GM18858 (cell line): Measurements from ENCODE around the gene BBS7.

Experiments
- ATAC-seq: cut with Tn5 transposase; IDR thresholded peaks from one replicate; pipeline ENCODE4 v1.9.1; 2021; ENCODE audit not compliant: unreplicated experiment

Gene BBS7

DNA sequence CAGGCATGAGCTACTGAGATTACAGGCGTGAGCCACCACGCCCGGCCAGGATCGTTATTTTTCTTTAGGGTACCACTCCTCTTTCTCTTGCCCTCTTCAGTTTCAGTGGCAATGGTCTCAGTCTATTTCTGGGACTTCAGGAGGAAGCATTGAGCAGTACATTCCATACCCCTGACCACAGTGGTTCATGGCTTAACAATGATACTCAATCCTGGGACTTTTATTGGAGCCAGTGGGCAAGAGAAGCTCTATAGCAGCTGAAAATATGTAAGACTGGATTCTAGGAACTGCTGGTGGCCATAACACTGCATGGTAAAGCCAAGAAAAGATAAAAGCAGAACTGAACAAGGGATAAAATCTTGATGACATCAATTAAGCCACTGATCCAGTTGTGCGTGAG is 40.8 kb downstream of the BBS7 start:
- ATAC-seq, result no peak

DNA sequence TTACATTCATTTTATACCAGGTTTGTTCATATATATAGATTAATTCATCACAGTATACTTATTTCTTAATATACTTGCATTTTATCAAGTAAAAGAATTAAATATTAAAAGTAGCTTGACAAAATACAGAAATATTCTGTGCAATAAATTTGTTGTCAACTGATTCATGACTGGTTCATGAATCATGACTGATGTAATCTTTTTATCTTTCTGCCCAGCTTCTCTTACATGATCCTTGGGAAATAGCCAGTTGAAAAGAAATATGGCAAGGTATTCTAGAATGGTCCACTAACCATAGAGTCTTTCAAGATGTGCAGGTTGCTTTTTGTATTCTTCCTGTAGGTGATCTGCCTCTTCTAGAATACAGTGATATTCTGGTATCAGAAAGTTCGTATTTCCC is 42.4 kb downstream of the BBS7 start:
- no peak for ATAC-seq

DNA sequence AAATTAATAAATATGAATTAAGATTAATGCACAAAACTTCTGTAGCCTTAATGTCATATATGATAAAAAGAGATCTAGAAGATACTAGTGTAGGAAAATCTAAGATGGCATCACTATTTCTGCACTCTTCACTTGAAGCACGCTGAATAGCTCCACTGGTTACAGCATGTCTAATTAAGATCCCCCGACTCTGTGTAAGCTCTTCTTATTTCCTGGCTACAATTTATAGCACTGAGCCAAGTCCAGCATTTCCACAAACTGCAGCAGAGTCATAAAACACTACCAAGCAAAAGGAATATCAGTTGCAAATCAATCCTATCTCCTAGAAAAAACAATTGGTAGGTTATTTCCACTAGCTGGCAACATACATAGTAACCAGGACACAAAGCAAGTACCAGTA is 45.3 kb downstream of the BBS7 start:
- ATAC-seq, result no peak

GRCh38 chr4:121824171-121824527 is 46.1 kb downstream of the BBS7 start:
- ATAC-seq, result peak; percentile 2

- ATAC-seq, result peak; percentile 90
Measured at GRCh38 chr4:121823505-121824170, 46.6 kb downstream of the BBS7 start, which contains the start of gene CCNA2. Gene CCNA2, minus strand, starts transcription at chr4:121823883. Its CDS starts 255 bp downstream, at chr4:121823628.

GRCh38 chr4:121822796-121823504 is 47.3 kb downstream of the BBS7 start:
- peak; percentile 25 for ATAC-seq

DNA sequence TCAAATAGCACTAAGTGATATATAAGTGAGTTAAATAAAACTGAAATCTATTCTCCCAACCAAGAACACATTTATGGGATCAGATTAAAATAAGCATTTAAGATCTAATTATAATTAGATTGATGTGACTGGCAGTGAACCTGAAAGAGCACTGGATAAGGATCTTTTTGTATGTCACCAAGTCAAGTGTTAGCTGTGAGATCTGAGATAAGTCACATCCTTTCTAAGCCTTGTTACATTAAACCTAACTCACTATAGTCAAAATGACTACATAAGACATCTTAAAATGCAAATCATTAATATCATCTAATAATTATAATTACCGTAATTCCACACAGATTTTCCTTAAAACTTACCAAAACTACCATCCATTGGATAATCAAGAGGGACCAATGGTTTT is 48.2 kb downstream of the BBS7 start:
- ATAC-seq, result no peak

DNA sequence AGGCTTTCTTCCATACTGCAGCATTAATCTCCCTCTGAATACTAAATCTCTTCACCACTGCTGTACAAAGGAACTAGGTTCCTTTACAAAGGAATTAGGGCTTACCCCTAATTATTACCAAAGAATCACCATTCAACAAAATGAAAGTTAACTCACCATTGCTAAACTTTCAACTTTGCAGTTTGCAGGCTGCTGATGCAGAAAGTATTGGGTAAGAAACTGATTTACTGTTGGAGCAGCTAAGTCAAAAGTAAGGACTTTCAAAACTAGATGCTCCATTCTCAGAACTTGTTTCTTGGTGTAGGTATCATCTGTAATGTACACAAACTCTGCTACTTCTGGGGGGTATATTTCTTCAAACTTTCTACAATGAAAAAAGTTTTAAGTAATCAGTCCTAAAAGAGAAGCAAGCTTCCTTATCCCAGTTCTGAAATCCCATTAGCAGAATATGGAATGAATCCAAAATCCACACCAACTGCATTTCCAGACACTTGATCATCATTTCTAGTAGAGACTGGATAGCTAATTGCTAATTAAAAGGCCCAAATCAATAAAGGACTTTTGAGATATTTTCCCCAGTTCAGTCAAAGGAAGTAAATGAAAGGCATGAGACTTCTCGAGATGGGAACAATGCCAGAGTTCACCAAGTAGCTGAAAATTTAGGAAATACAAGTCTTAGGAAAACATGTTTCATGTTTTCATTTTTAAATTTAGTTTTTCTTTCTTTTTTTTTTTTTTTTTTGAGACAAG is 50.9 kb downstream of the BBS7 start:
- no peak for ATAC-seq

DNA sequence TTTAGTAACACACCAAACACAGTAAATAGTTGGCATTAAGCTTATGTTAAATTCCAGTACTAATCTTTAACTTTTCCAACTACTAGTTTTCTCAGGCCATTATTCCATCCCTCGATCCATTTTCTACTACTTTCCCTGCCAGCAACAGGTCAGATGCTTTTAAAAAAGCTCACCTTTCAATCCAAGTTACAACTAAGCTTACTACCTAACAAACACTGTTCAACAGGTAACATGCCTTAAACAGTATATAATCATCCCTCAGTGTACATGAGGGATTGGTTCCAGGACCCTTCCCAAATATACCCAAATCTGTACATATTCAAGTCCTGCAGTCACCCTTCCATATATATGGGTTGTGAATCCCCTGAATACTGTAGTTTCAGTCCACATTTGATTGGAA is 52.1 kb downstream of the BBS7 start:
- ATAC-seq, result no peak

- ATAC-seq, result no peak
Measured at GRCh38 chr4:121817701-121818100, 52.6 kb downstream of the BBS7 start.

- ATAC-seq, result no peak
Measured at GRCh38 chr4:121817006-121817405, 53.3 kb downstream of the BBS7 start.

- ATAC-seq, result no peak
Measured at GRCh38 chr4:121814756-121815155, 55.5 kb downstream of the BBS7 start.

DNA sequence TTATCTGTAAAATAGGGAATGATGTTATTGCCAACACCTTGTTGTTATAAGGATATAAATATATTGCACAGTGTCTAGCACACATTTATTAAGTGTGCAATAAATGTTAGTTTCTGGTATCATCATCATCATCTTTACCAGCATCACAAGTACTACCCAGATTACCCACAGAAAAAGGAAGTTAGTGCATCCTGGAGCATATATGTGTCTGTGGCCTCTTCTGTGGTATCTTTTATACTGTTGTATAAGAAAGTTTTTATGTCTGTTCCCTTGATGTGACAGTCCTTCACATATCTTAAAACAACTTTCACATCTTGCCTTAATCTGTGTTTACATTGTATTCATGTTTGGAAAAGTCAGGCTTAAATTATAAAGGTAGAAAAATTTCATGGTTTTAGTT is 59.2 kb downstream of the BBS7 start:
- no peak for ATAC-seq

DNA sequence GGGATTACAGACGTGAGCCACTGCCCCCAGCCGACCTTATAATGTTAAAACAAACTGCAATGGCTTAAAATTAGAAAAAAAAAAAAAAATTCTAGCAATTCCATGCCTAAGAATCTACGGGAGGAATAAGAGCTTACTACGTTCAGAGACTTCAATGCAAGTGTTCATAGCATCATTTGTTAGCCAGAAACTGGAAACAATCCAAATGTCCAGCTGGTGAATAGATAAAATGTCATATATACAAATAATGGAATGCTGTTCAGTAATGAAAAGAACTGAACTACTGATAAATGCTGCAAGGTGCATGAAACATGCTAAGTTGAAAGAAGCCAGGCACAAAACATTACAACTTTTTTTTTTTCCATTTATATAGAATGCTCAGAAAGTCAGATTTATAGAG is 63.9 kb downstream of the BBS7 start:
- no peak for ATAC-seq

- ATAC-seq, result no peak
Measured at GRCh38 chr4:121801715-121802075, 68.6 kb downstream of the BBS7 start.

DNA sequence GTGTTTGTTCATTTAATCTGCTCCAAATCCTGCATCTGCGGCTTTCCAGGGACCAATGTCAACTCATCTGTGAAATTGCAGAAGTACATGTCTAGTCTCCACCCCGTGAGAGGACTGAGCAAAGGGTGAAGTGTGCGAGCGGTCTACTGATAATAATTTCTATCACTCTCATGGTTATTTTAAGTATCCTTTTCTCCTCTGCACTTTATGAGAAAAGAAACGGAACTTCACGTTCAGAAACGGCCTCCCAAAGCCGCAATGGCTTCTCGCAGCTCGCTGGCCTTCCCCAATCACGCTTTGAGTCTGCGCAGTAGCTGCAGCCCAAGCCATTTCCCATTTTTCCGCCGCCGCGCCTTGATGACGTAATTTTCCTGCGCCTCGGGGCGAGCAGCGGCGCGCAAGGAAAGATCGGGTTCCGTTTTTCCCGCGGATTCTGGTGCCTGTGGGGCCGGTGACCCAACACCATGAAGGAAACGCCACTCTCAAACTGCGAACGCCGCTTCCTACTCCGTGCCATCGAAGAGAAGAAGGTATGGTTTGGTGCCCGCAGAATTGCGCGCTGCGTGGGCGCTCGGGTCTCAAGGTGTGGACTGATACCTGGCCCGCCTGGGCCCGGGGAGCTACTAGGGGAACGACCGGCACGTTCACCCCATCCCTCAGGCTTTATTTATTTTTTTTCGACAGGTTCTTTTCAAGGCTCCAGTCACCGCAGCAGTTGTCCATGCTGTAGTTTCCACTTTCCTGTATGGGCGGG is 69.1 kb downstream of the BBS7 start, which contains the start of gene EXOSC9:
Gene EXOSC9 (plus strand): TSS at position 363 of the 754 bp plus-strand sequence. CDS start 102 bp downstream, at position 465.
- ATAC-seq, result peak; percentile 81

- ATAC-seq, result peak; percentile 11
Measured at GRCh38 chr4:121800638-121800960, 69.7 kb downstream of the BBS7 start.

GRCh38 chr4:121799867-121800501 is 70.3 kb downstream of the BBS7 start:
- no peak for ATAC-seq

GRCh38 chr4:121799208-121799823 is 71.0 kb downstream of the BBS7 start:
- ATAC-seq, result no peak

- ATAC-seq, result no peak
Measured at GRCh38 chr4:121796283-121796682, 74.0 kb downstream of the BBS7 start.
